ENCODE data around the gene ARHGAP8.

ARHGAP8 gene

GRCh38 chr22:44714703-44715350, 37.5 kb upstream of the ARHGAP8 start:
- Histone ChIP-seq H3K9ac (ENCODE audit: low read depth, low read length, poor library complexity, severe bottlenecking) (no peak overlapping the region), H3K4me1 (ENCODE audit: insufficient read depth, low read length, poor library complexity, severe bottlenecking) (peaks cover 15% of the 10 kb centered on the region), H3F3A (ENCODE audit: low read depth) (no peaks in the 10 kb centered on the region), H3K4me2 (ENCODE audit: low read depth, low read length, poor library complexity, severe bottlenecking) (no peak overlapping the region), H3K9me2 (replicated peaks; ENCODE audit: low read depth, low read length) (no peaks in the 10 kb centered on the region), H3K27me3 (ENCODE audit: insufficient read depth, low read length, poor library complexity, severe bottlenecking) (no peaks in the 10 kb centered on the region), H3K9me3 (ENCODE audit: insufficient read depth, low read depth, low read length) (no peaks in the 10 kb centered on the region), H3K36me3 (ENCODE audit: insufficient read depth, low read length) (no peaks in the 10 kb centered on the region), H3K79me2 (ENCODE audit: insufficient read depth, low read length) (no peaks in the 10 kb centered on the region), H3K4me3 (ENCODE audit: low read length, poor library complexity, severe bottlenecking) (no peak overlapping the region), H2AFZ (ENCODE audit: low read length) (no peak overlapping the region), H4K20me1 (ENCODE audit: insufficient read depth, low read length, poor library complexity, severe bottlenecking) (no peaks in the 10 kb centered on the region)
- TF ChIP-seq EZH2phosphoT487 (IDR thresholded peaks at IDR 0.05; ENCODE audit: borderline replicate concordance), result no peak
- TF ChIP-seq, protein P1, sequence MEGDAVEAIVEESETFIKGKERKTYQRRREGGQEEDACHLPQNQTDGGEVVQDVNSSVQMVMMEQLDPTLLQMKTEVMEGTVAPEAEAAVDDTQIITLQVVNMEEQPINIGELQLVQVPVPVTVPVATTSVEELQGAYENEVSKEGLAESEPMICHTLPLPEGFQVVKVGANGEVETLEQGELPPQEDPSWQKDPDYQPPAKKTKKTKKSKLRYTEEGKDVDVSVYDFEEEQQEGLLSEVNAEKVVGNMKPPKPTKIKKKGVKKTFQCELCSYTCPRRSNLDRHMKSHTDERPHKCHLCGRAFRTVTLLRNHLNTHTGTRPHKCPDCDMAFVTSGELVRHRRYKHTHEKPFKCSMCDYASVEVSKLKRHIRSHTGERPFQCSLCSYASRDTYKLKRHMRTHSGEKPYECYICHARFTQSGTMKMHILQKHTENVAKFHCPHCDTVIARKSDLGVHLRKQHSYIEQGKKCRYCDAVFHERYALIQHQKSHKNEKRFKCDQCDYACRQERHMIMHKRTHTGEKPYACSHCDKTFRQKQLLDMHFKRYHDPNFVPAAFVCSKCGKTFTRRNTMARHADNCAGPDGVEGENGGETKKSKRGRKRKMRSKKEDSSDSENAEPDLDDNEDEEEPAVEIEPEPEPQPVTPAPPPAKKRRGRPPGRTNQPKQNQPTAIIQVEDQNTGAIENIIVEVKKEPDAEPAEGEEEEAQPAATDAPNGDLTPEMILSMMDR (conservative IDR thresholded peaks at IDR 0.05; ENCODE audit: low read length), result no peak

- TF ChIP-seq, protein P1 (conservative IDR thresholded peaks at IDR 0.05; ENCODE audit: low read length), result no peak
- no peak for TF ChIP-seq EZH2phosphoT487 (IDR thresholded peaks at IDR 0.05; ENCODE audit: borderline replicate concordance)
- H3K36me3 ChIP-seq (ENCODE audit: insufficient read depth, low read length), result no peaks in the 10 kb centered on the region
Measured at GRCh38 chr22:44718418-44718817, 34.0 kb upstream of the ARHGAP8 start.

GRCh38 chr22:44719586-44720368, 32.6 kb upstream of the ARHGAP8 start:
- Histone ChIP-seq H3K4me1 (ENCODE audit: insufficient read depth, low read length, poor library complexity, severe bottlenecking) (no peaks in the 10 kb centered on the region), H3K79me2 (ENCODE audit: insufficient read depth, low read length) (no peaks in the 10 kb centered on the region), H3K36me3 (ENCODE audit: insufficient read depth, low read length) (no peaks in the 10 kb centered on the region), H3K9ac (ENCODE audit: low read depth, low read length, poor library complexity, severe bottlenecking) (no peak overlapping the region), H3K4me2 (ENCODE audit: low read depth, low read length, poor library complexity, severe bottlenecking) (no peak overlapping the region), H2AFZ (ENCODE audit: low read length) (no peak overlapping the region), H3K9me3 (ENCODE audit: insufficient read depth, low read depth, low read length) (no peaks in the 10 kb centered on the region), H3K4me3 (ENCODE audit: low read length, poor library complexity, severe bottlenecking) (no peak overlapping the region), H3F3A (ENCODE audit: low read depth) (no peaks in the 10 kb centered on the region), H4K20me1 (ENCODE audit: insufficient read depth, low read length, poor library complexity, severe bottlenecking) (no peaks in the 10 kb centered on the region), H3K9me2 (replicated peaks; ENCODE audit: low read depth, low read length) (no peaks in the 10 kb centered on the region), H3K27me3 (ENCODE audit: insufficient read depth, low read length, poor library complexity, severe bottlenecking) (no peaks in the 10 kb centered on the region)
- no peak for TF ChIP-seq EZH2phosphoT487 (IDR thresholded peaks at IDR 0.05; ENCODE audit: borderline replicate concordance)
- TF ChIP-seq, protein P1 (conservative IDR thresholded peaks at IDR 0.05; ENCODE audit: low read length), result no peak

More at GRCh38 chr22:44718418-44718817, 34.0 kb upstream of the ARHGAP8 start:
- no peaks in the 10 kb centered on the region for H3K79me2 ChIP-seq (ENCODE audit: insufficient read depth, low read length)
- H3K4me3 ChIP-seq (ENCODE audit: low read length, poor library complexity, severe bottlenecking), result no peak overlapping the region
- H3K27me3 ChIP-seq (ENCODE audit: insufficient read depth, low read length, poor library complexity, severe bottlenecking), result no peaks in the 10 kb centered on the region
- H3K9me3 ChIP-seq (ENCODE audit: insufficient read depth, low read depth, low read length), result no peaks in the 10 kb centered on the region
- no peak overlapping the region for H3K9ac ChIP-seq (ENCODE audit: low read depth, low read length, poor library complexity, severe bottlenecking)
- H2AFZ ChIP-seq (ENCODE audit: low read length), result no peak overlapping the region
- no peak overlapping the region for H3K4me2 ChIP-seq (ENCODE audit: low read depth, low read length, poor library complexity, severe bottlenecking)
- no peaks in the 10 kb centered on the region for H3K4me1 ChIP-seq (ENCODE audit: insufficient read depth, low read length, poor library complexity, severe bottlenecking)
- H3K9me2 ChIP-seq (replicated peaks; ENCODE audit: low read depth, low read length), result no peaks in the 10 kb centered on the region
- no peaks in the 10 kb centered on the region for H4K20me1 ChIP-seq (ENCODE audit: insufficient read depth, low read length, poor library complexity, severe bottlenecking)
- H3F3A ChIP-seq (ENCODE audit: low read depth), result no peaks in the 10 kb centered on the region

Measured in Loucy (cell line).